ENCODE results near the gene AMY2B.
"Not testable (repeated sequence)": the region's sequence is repeated elsewhere in the genome, so short reads cannot be mapped to it uniquely, and the experiment has no call there.

- TF ChIP-seq ZNF12 (CRISPR knock-in tag; IDR thresholded peaks at IDR 0.05); BRD4 (CRISPR knock-in tag; IDR thresholded peaks at IDR 0.05); ZKSCAN8 (CRISPR knock-in tag; IDR thresholded peaks at IDR 0.05; ENCODE audit: borderline replicate concordance); ZNF576 (CRISPR knock-in tag; IDR thresholded peaks at IDR 0.05); CTCF (CRISPR knock-in tag; IDR thresholded peaks at IDR 0.05); SNAPC2 (CRISPR knock-in tag; IDR thresholded peaks at IDR 0.05): not testable (repeated sequence)
- TF ChIP-seq, protein P1, sequence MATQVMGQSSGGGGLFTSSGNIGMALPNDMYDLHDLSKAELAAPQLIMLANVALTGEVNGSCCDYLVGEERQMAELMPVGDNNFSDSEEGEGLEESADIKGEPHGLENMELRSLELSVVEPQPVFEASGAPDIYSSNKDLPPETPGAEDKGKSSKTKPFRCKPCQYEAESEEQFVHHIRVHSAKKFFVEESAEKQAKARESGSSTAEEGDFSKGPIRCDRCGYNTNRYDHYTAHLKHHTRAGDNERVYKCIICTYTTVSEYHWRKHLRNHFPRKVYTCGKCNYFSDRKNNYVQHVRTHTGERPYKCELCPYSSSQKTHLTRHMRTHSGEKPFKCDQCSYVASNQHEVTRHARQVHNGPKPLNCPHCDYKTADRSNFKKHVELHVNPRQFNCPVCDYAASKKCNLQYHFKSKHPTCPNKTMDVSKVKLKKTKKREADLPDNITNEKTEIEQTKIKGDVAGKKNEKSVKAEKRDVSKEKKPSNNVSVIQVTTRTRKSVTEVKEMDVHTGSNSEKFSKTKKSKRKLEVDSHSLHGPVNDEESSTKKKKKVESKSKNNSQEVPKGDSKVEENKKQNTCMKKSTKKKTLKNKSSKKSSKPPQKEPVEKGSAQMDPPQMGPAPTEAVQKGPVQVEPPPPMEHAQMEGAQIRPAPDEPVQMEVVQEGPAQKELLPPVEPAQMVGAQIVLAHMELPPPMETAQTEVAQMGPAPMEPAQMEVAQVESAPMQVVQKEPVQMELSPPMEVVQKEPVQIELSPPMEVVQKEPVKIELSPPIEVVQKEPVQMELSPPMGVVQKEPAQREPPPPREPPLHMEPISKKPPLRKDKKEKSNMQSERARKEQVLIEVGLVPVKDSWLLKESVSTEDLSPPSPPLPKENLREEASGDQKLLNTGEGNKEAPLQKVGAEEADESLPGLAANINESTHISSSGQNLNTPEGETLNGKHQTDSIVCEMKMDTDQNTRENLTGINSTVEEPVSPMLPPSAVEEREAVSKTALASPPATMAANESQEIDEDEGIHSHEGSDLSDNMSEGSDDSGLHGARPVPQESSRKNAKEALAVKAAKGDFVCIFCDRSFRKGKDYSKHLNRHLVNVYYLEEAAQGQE (IDR thresholded peaks at IDR 0.05; ENCODE audit: borderline replicate concordance in 1 of 2, low read depth in 1 of 2, low read length in 2 of 2) = not testable (repeated sequence)
These were observed 45.6 kb downstream of the AMY2B start, which contains the start of gene AMY2A for GRCh38 chr1:103616994-103617477.

Data from HepG2 (cell line).